Measurements from ENCODE around the gene BRSK1. TPM values are rescaled to one million over a fixed set of nuclear protein-coding genes. Genes with fewer than 3 reads are reported as not detected.
A peak's percentile ranks its signal among the peaks of the same experiment; 100 is the strongest.

The BRSK1 gene
- total and polyA plus RNA-seq, 2 of the 13 experiments (the other 11 are each of a cell fraction or from before 2014, with no cell fraction given): 0.18 to 1.2 TPM

DNA sequence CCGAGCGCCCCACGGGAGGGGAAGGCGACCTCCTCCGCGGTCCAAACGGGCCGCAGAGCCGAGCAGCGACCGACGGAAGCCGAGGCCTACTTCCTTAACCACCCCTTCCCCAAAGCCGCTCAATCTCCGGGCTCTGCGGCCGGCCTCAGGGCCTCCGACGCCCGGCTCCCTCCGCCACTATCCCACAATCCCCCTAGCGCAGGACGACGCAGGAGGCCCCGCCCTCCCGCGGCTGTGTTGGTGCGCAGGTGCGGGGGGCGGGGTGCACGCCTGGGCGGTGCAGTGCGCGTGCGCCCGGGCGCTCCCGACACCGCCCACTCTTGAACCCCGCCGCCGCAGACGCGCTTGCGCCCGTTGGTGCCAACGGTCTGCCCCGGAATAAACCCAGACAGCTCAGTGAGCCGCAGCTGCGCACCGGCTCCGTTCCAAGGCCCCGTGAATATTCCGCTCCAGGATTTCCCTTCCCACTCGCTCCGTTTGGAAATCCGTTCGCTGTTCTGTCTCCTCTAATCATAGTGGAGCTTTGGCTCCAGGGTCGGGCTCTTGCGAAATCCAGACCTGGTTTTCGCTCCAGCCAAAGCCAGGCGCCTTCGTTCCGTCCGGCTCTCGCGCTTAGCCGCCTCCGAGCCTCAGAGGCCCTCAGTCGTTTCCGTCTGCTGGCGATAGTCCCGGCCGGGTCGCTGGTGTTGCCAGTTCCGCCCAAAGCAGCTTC is 24.8 kb upstream of the BRSK1 start, which contains the start of gene PPP6R1 (continued):
- TF ChIP-seq, protein P1, sequence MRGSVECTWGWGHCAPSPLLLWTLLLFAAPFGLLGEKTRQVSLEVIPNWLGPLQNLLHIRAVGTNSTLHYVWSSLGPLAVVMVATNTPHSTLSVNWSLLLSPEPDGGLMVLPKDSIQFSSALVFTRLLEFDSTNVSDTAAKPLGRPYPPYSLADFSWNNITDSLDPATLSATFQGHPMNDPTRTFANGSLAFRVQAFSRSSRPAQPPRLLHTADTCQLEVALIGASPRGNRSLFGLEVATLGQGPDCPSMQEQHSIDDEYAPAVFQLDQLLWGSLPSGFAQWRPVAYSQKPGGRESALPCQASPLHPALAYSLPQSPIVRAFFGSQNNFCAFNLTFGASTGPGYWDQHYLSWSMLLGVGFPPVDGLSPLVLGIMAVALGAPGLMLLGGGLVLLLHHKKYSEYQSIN (CRISPR knock-in tag; IDR thresholded peaks at IDR 0.05; ENCODE audit: borderline replicate concordance): no peak
- TF ChIP-seq, protein P2, sequence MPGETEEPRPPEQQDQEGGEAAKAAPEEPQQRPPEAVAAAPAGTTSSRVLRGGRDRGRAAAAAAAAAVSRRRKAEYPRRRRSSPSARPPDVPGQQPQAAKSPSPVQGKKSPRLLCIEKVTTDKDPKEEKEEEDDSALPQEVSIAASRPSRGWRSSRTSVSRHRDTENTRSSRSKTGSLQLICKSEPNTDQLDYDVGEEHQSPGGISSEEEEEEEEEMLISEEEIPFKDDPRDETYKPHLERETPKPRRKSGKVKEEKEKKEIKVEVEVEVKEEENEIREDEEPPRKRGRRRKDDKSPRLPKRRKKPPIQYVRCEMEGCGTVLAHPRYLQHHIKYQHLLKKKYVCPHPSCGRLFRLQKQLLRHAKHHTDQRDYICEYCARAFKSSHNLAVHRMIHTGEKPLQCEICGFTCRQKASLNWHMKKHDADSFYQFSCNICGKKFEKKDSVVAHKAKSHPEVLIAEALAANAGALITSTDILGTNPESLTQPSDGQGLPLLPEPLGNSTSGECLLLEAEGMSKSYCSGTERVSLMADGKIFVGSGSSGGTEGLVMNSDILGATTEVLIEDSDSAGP (CRISPR knock-in tag; IDR thresholded peaks at IDR 0.05; ENCODE audit: borderline replicate concordance): peak; percentile 81; the same call in 1 of the 2 replicates
- no peak; the same call in 1 of the 2 replicates for TF ChIP-seq NKX3-1 (CRISPR knock-in tag; IDR thresholded peaks at IDR 0.05)
- TF ChIP-seq, protein P3, sequence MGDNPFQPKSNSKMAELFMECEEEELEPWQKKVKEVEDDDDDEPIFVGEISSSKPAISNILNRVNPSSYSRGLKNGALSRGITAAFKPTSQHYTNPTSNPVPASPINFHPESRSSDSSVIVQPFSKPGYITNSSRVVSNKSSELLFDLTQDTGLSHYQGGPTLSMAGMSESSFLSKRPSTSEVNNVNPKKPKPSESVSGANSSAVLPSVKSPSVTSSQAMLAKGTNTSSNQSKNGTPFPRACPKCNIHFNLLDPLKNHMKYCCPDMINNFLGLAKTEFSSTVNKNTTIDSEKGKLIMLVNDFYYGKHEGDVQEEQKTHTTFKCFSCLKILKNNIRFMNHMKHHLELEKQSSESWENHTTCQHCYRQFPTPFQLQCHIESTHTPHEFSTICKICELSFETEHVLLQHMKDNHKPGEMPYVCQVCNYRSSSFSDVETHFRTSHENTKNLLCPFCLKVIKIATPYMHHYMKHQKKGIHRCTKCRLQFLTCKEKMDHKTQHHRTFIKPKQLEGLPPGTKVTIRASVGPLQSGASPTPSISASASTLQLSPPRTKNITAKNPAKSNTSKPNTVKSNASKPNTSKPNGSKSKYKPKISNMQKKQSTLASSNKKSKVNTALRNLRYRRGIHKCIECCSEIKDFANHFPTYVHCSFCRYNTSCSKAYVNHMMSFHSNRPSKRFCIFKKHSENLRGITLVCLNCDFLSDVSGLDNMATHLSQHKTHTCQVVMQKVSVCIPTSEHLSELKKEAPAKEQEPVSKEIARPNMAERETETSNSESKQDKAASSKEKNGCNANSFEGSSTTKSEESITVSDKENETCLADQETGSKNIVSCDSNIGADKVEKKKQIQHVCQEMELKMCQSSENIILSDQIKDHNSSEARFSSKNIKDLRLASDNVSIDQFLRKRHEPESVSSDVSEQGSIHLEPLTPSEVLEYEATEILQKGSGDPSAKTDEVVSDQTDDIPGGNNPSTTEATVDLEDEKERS (CRISPR knock-in tag; IDR thresholded peaks at IDR 0.05): no peak; the same call in 1 of the 2 replicates
- no peak for TF ChIP-seq NCOR1 (IDR thresholded peaks at IDR 0.05; ENCODE audit: borderline replicate concordance, low read length)
- TF ChIP-seq DMAP1 (CRISPR knock-in tag; IDR thresholded peaks at IDR 0.05): peak; percentile 51
- TF ChIP-seq, protein P4, sequence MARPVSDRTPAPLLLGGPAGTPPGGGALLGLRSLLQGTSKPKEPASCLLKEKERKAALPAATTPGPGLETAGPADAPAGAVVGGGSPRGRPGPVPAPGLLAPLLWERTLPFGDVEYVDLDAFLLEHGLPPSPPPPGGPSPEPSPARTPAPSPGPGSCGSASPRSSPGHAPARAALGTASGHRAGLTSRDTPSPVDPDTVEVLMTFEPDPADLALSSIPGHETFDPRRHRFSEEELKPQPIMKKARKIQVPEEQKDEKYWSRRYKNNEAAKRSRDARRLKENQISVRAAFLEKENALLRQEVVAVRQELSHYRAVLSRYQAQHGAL (CRISPR knock-in tag; IDR thresholded peaks at IDR 0.05; ENCODE audit: not compliant biosample characterization): peak; percentile 23
- TF ChIP-seq ZNF44 (CRISPR knock-in tag; IDR thresholded peaks at IDR 0.05): no peak
- TF ChIP-seq GTF3A (CRISPR knock-in tag; conservative IDR thresholded peaks at IDR 0.05): no peak
- peak; percentile 22; the same call in 1 of the 2 replicates for TF ChIP-seq ZNF550 (CRISPR knock-in tag; IDR thresholded peaks at IDR 0.05; ENCODE audit: borderline replicate concordance)
- TF ChIP-seq ZNF260 (CRISPR knock-in tag; IDR thresholded peaks at IDR 0.05; ENCODE audit: borderline replicate concordance, low read depth): no peak
- TF ChIP-seq TOE1 (CRISPR knock-in tag; IDR thresholded peaks at IDR 0.05): peak; percentile 80; the same call in 1 of the 2 replicates
- TF ChIP-seq MED13 (CRISPR knock-in tag; IDR thresholded peaks at IDR 0.05): no peak; the same call in 1 of the 2 replicates
- peak; percentile 70 for TF ChIP-seq KDM3A (CRISPR knock-in tag; IDR thresholded peaks at IDR 0.05; ENCODE audit: low read depth)
- TF ChIP-seq TBL1XR1 (IDR thresholded peaks at IDR 0.05; ENCODE audit: borderline replicate concordance, low read length, partially characterized antibody): peak; percentile 81
- TF ChIP-seq ESRRA (CRISPR knock-in tag; IDR thresholded peaks at IDR 0.05; ENCODE audit: low read depth): peak; percentile 69
- peak in 1 of 2 experiments; percentile 10; a peak in 1 of 4 replicates for TF ChIP-seq NR2F1 (CRISPR knock-in tag; IDR thresholded peaks at IDR 0.05)
- 0 out of 2 replicates have a peak, but pooled peaks have one; percentile 32 for TF ChIP-seq ZNF333 (CRISPR knock-in tag; IDR thresholded peaks at IDR 0.05; ENCODE audit: borderline replicate concordance)
- TF ChIP-seq ZNF703 (CRISPR knock-in tag; IDR thresholded peaks at IDR 0.05; ENCODE audit: borderline replicate concordance): no peak; the same call in 1 of the 2 replicates
- TF ChIP-seq SAFB2 (CRISPR knock-in tag; IDR thresholded peaks at IDR 0.05; ENCODE audit: borderline replicate concordance, low read depth): peak; percentile 79; the same call in 1 of the 2 replicates
- peak; percentile 30; the same call in 1 of the 2 replicates for TF ChIP-seq FOXK2 (IDR thresholded peaks at IDR 0.05)
- TF ChIP-seq ZNF460 (CRISPR knock-in tag; IDR thresholded peaks at IDR 0.05; ENCODE audit: borderline replicate concordance): no peak; the same call in 1 of the 2 replicates
